Osteocyte (in vitro differentiated cells): ENCODE data around the gene CCDC167. TPM values are rescaled to one million over a fixed set of nuclear protein-coding genes. Genes with fewer than 3 reads are reported as not detected.
"Not testable (repeated sequence)": the region's sequence is repeated elsewhere in the genome, so short reads cannot be mapped to it uniquely, and the experiment has no call there.

Experiments used
- DNase-seq: peaks from one replicate; pipeline ENCODE4 v3.0.0; 2021; ENCODE audit warnings: mixed read lengths; ENCODE audit not compliant: unreplicated experiment; ENCODE audit errors: extremely low spot score
- H3K27ac Mint-ChIP-seq: one replicate; pipeline ENCODE4 v1.8.0; 2021; ENCODE audit warnings: mild to moderate bottlenecking, mixed read lengths; ENCODE audit not compliant: unreplicated experiment
- H3K27me3 Mint-ChIP-seq: one replicate; pipeline ENCODE4 v1.8.0; 2021; ENCODE audit warnings: mixed read lengths; ENCODE audit not compliant: unreplicated experiment
- H3K36me3 Mint-ChIP-seq: one replicate; pipeline ENCODE4 v1.8.0; 2021; ENCODE audit warnings: mixed read lengths; ENCODE audit not compliant: unreplicated experiment
- H3K4me1 Mint-ChIP-seq: one replicate; pipeline ENCODE4 v1.8.0; 2021; ENCODE audit warnings: mixed read lengths; ENCODE audit not compliant: unreplicated experiment
- H3K4me3 Mint-ChIP-seq: one replicate; pipeline ENCODE4 v1.8.0; 2021; ENCODE audit warnings: mild to moderate bottlenecking, moderate library complexity, mixed read lengths; ENCODE audit not compliant: unreplicated experiment
- H3K9me3 Mint-ChIP-seq: one replicate; pipeline ENCODE4 v1.8.0; 2021; ENCODE audit warnings: mixed read lengths; ENCODE audit not compliant: unreplicated experiment
- total RNA-seq: library from RNA; stranded (reverse); gene quantifications from 2 replicates; pipeline ENCODE4 v1.2.1, GENCODE V29; 2021
- TF ChIP-seq, protein P1 (sequence below): fragments of 200-600 bp; sonication (generic); IDR thresholded peaks from 2 replicates; pipeline ENCODE4 v1.5.0; 2021; ENCODE audit warnings: antibody characterized with exemption, mild to moderate bottlenecking, moderate library complexity

CCDC167 gene
- total RNA-seq, 1 donor from 2014 or later: 23.0 TPM

DNA sequence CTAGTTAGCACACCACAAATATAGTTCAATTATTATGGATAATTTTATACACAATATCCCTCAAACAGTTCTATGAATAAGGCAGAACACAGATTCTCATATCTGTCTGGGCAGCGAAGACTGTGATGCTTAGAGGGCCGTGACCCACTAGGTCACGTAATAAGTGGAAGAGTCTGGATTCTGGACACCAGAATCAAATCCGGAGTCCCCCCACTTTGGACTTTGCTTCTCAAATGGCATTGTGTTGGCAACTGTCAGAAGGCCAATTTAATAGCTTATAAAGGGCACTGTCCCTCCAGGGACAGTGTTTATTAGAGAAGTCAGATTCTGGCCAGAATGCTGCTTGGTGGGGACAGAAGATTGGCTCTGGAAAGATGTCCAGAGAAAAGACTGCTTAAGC is 6.8 kb upstream of the CCDC167 start:
- Mint-ChIP-seq H3K4me3 (no peak overlapping the region), H3K27ac (no peak overlapping the region), H3K27me3 (peaks cover 15% of the 10 kb centered on the region), H3K36me3 (no peaks in the 10 kb centered on the region), H3K4me1 (no peaks in the 10 kb centered on the region), H3K9me3 (no peaks in the 10 kb centered on the region)
- TF ChIP-seq, protein P1, sequence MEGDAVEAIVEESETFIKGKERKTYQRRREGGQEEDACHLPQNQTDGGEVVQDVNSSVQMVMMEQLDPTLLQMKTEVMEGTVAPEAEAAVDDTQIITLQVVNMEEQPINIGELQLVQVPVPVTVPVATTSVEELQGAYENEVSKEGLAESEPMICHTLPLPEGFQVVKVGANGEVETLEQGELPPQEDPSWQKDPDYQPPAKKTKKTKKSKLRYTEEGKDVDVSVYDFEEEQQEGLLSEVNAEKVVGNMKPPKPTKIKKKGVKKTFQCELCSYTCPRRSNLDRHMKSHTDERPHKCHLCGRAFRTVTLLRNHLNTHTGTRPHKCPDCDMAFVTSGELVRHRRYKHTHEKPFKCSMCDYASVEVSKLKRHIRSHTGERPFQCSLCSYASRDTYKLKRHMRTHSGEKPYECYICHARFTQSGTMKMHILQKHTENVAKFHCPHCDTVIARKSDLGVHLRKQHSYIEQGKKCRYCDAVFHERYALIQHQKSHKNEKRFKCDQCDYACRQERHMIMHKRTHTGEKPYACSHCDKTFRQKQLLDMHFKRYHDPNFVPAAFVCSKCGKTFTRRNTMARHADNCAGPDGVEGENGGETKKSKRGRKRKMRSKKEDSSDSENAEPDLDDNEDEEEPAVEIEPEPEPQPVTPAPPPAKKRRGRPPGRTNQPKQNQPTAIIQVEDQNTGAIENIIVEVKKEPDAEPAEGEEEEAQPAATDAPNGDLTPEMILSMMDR: no peak
- DNase-seq: no peak

DNA sequence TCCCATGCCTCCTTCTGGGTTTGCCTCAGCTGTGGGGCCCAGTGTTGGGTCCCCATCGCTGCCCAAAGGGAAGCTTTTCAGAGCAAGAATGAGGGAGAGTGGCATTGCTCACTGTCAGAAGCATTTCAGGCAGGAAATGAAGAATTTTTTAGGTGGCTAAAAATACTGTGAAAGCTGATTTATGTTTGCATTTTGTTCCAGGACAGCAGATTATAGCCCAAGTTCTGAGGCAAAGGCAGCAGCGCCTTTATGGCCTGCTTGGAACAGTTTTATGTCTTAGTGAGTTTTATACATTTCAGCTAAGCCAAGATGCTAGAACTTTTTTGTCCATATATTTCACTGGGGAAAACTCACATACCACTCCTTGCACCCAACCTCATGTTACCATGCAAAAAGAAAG is 4.3 kb upstream of the CCDC167 start:
- Mint-ChIP-seq H3K36me3 (no peaks in the 10 kb centered on the region), H3K4me3 (no peak overlapping the region), H3K4me1 (peaks cover 12% of the 10 kb centered on the region), H3K27me3 (peaks cover 8% of the 10 kb centered on the region), H3K27ac (no peak overlapping the region), H3K9me3 (no peaks in the 10 kb centered on the region)
- TF ChIP-seq, protein P1: no peak
- no peak for DNase-seq

DNA sequence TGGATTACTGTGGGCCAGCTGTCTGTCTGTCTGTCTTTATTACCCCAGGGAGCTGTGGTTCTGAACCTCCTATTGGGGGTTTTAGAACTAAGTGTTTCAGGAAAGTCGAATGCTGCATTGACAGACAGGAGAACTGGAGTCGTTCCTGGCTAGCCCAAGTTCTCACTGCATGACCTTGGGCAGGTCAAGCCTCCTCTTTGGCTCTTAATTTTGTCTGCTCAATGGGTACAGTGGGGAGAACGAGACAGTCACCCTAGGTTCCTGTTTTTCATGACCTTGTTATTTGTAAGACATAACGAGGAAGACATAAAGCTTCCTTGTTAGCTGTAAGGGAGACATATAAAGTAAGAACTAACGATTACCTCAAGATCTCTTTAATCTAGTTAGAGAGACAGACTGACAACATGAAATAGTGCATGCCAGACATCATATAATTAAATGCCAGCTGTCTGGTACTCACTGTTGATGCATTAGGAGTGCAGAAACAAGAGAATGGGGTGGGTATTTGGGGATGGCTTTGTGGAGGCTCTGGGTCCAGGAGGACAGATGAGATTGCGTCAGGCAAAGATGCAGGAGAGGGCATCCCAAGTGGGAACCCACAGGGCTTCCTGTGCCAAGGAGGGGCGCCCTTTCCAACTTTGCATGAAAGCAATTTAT is 3.7 kb upstream of the CCDC167 start:
- no peaks in the 10 kb centered on the region for H3K36me3 Mint-ChIP-seq
- H3K9me3 Mint-ChIP-seq: no peaks in the 10 kb centered on the region
- TF ChIP-seq, protein P1: no peak
- peaks cover 16% of the 10 kb centered on the region for H3K4me1 Mint-ChIP-seq
- peaks cover 8% of the 10 kb centered on the region for H3K27me3 Mint-ChIP-seq
- no peak overlapping the region for H3K4me3 Mint-ChIP-seq
- no peak overlapping the region for H3K27ac Mint-ChIP-seq
- no peak for DNase-seq

DNA sequence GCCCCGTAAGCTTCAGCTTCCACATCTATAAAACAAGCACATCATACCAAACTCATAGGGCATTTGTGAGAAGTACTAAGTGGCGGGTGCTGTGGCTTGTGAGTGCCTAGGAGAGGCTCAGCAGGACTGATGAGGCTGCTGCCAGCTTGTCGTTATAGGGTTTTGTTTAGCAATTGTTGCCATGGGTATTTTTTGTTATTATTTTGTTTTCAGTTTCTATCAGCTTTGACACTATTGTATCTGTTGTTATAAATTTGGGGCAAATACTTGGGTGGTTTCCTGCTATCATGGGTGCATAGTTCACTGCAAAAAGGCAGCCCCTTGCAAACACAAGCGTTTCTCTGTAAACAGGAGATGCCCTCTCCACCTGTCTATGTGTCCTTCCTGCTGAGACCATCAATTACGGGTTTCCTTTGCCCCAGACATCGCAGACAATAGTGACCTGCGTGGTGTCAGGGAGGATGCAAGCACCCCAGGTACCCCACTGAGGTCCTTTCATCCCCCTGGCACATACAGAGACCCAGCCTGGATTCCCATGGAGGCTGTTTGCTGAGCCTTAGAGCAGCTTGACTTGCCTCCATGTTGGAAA is 3.1 kb upstream of the CCDC167 start:
- Mint-ChIP-seq H3K36me3 (no peaks in the 10 kb centered on the region), H3K4me3 (no peak overlapping the region), H3K27ac (no peak overlapping the region), H3K9me3 (no peaks in the 10 kb centered on the region), H3K4me1 (peaks cover 17% of the 10 kb centered on the region), H3K27me3 (peaks cover 8% of the 10 kb centered on the region)
- TF ChIP-seq, protein P1: no peak
- no peak for DNase-seq

DNA sequence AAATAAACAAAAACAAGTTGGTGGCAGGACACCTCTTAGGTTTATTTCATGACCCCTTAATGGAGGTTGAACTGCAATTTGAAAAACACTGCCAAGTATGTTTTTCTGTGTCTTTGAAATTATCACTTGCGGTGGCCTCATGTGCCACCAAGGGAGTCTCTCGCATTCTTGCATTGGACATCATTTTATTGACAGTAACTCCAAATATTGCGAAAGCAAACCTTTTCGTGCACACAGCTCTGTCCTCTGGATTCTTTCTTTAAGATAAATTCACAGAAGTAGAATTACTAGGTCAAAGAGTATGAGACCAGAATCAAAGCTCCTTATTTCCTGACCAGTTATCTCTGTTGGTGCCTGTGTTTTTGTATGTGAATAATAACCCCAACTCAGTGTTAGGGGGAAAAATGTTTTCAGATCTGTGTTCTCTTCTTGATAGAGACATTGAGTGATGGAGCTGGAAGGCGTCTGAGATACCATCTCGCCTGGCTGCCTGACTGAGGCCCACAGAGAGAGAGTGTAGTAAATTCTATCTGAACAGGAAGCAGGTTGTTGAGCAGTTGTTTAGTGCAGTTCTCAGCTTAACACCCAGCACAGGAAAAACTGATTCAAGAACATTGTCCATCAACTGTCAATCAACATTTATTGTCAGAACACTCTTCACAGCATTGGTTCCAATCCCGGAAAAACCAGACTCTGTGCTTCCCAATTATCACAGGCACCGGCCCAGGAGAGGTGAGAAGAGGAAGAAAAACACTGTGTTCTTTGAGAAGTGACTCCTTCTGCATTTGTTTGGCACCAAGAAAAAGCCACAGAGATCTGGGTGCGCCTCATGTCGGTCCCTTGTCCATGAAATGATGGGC is 2.2 kb upstream of the CCDC167 start:
- Mint-ChIP-seq H3K4me3 (no peak overlapping the region), H3K9me3 (no peaks in the 10 kb centered on the region), H3K27me3 (peaks cover 8% of the 10 kb centered on the region), H3K36me3 (no peaks in the 10 kb centered on the region), H3K27ac (no peak overlapping the region), H3K4me1 (peaks cover 17% of the 10 kb centered on the region)
- no peak for DNase-seq
- TF ChIP-seq, protein P1: no peak

DNA sequence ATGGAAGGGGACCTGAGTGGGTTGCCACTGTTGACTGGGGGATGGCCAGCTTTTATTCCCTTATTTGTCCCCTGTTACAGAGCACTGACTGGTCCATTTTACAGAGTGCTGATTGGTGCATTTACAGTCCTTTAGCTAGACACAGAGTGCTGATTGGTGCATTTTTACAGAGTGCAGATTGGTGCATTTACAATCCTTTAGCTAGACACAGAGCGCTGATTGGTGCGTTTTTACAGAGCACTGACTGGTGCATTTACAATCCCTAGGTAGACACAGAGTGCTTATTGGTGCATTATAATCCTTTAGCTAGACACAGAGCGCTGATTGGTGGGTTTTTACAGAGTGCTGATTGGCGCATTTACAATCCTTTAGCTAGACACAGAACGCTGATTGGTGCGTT is 1.2 kb upstream of the CCDC167 start:
- not testable (repeated sequence) for H3K36me3 Mint-ChIP-seq, H3K9me3 Mint-ChIP-seq, H3K27me3 Mint-ChIP-seq, H3K27ac Mint-ChIP-seq, H3K4me3 Mint-ChIP-seq, DNase-seq
- peaks cover 17% of the 10 kb centered on the region for H3K4me1 Mint-ChIP-seq
